ENCODE data around the gene XCL2.
"Not testable (repeated sequence)": the region's sequence is repeated elsewhere in the genome, so short reads cannot be mapped to it uniquely, and the experiment has no call there.

Gene XCL2

GRCh38 chr1:168543840-168544498 lies at the start of gene XCL2:
XCL2 (minus strand) TSS chr1:168543997; CDS start chr1:168543964, 33 bp downstream.
- not testable (repeated sequence) for DNase-seq

DNA sequence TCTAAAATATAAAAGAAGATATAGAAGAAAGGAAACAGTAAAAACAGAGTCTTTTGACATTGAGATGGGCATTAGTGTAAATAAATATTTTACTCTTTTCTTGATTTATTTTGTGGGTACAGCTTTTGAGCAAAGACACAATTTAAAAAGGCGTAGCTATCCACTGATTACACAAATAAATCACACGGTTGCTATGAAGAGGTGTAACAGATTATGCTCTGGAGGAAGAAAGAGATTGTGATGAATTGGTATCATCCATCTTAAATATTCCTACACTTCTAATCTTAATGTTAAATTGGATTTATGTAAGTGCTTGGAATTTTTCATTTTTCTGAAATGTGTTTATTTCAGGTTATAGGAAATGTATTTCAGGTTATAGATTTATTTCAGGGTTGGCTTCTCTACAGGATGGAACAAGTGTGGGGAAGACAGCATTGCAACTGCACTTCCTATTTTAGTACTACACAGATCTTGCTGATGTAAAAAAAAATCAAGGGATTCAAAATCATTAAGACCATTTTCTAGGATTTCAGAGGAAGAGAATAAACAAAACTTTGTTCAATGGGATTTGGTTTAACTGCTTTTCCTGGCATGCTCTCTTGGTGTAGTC lies 47.9 kb upstream of the XCL2 start:
- DNase-seq: no peak

DNA sequence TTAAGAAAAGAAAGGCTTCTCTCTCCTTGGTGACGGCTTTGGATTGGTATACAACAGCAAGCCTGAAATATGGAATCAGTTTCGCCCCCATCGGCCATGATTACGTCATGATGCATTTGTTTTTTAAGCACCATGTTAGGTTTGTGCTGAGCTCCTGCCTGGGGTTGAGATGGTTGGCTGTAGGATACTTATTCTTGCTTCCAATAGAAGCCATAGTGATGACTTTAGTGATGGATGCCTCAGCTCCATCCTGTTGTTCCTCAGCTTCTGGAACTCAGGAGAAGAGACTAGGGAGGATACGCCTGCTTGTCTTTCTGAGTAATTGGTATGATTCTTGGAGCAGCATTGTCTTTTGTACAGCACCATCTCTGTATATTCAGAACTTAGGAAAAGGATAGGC lies 47.3 kb upstream of the XCL2 start:
- DNase-seq: no peak

GRCh38 chr1:168589167-168589566 lies 45.4 kb upstream of the XCL2 start:
- no peak for DNase-seq

DNA sequence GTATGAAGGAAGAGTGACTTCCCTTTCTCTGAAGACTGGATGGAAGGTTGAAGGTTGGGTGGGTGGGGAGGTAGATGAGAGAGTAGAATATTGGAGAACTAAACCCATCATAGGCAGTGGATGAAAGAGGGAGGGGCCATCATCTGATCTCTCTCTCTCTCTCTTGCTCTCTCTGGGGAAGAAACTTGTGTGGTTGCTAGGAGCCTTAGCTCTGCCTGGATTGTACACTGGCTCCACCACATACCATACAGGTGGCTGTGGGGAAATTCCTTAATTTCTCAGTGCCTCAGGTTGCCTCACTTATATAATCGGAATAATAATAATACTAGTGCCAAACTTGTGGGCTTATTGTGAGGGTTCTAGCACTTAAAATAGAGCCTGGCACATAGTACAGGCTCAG lies 42.1 kb upstream of the XCL2 start:
- no peak for DNase-seq

DNA sequence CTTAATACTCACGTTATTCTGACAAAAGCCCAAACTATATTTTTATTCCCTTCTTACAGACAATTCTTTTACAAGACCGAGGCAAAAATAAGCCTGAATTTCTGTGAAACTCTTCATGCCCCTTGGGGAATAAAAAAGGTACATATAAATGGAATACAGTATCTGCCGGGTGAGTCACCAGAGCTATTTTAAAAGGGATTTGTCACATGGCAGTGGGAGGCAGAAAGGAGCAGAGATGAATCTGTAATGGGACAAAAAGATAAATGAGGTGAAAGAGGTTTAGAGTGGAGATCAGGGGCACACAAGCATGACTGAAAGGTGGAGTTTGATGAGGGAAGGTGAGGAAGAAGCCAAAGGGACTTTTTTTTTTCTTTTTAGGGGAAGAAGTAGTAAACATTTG lies 41.4 kb upstream of the XCL2 start:
- no peak for DNase-seq

DNA sequence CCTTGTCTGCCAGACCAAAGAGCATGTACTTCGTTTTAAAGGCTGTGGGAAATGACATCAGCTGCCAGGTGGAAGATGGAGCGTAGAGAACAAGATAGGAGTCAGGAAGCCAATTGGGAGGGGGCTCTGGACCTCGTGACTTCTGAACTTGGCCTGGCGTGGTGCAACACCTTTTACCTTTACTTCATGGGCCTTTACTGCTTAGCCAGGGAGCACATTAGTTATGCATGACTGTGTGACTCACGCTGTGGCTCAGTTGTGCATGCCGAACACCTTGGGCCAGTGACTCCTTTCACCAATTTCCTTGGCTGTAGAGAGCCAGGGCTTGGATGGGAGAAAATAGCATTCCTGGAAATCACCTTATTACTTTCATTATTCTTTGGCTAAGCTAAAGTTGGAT lies 39.8 kb upstream of the XCL2 start:
- DNase-seq: no peak

DNA sequence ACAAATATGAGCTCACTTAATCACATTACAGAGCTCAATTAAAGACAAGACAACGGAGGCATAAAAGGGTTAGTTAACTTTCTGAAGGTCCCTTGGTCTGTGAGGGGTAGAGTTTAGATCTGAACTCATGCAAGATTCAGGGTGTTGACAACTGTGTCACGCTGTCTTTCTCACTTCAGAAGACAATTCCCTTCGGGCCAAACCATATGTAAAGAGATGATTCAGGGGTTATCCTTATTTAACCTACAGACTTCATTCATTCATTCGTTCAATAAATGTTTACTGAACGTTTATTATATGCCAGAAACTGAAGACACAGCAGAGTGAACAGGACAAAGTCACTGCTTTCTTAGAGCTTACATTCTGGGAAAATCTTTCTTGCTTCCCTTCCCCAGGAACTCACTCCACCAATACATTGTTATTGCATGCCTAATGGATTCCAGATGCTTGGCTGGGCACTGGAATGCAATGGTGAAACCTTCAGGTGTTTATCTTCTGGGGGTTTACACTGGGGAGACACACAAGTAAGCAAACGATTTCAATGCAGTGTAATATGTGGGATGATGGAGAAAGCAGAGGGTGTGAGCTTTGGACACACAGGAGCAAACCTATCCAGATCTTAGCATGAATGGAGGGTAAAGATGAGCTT lies 39.0 kb upstream of the XCL2 start:
- DNase-seq: no peak

DNA sequence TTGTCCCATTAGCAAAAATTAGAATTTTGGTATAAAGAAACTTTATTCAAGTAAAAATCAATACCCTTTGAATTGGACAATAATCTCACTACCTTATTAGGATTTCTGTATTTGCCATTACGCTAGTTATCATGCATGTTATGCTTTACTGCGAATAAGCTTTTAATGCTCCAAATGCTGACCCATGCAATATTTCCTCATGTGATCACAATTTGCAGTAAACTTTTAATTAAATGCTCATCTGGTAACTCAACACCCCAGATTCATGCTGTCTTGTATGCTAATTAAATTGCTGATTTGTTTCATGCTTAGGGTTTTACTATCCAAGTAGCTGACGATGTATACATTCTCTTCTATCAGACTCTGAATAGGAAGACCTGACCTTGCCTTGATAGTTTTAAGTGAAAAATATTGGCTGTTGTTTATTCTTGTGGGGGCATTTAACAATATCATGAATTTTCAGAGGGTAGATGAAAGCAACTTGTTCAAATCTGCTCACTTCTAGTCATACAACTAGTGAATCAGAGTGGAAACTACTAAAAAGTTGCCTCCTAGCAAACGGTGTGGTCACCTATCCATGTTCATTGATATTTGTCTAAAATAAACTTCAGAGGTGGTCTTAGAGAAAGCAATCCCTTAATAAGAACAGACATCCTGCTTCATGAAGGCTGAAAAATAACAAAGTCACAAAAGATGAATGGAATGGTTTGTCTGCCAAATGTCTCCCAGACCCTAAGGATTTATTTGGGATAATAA lies 38.2 kb upstream of the XCL2 start:
- no peak for DNase-seq

GRCh38 chr1:168580991-168581390 lies 37.2 kb upstream of the XCL2 start:
- DNase-seq: not testable (repeated sequence)

GRCh38 chr1:168580290-168580689 lies 36.5 kb upstream of the XCL2 start:
- peak; percentile 26 for DNase-seq

GRCh38 chr1:168578531-168579185 lies 34.9 kb upstream of the XCL2 start:
- DNase-seq: not testable (repeated sequence)

DNA sequence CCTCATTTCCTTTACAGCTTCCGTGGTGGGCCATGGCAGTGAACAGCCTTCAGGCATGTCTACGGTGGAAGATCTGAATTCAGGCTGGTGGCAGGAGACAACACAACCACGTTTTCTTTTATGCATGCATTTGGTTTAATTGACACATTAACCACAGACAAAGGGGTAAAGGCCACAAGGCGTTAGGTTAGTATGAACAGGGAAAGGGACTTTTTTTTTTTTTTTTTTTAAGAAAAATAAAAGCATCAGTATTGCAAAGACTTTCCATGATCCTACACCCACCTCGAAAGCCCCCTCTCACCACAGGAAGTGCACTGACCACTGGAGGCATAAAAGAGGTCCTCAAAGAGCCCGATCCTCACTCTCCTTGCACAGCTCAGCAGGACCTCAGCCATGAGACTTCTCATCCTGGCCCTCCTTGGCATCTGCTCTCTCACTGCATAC lies 32.5 kb upstream of the XCL2 start, which contains the start of gene XCL1:
XCL1 (plus strand) TSS at position 361 of the 444 bp plus-strand sequence; CDS start at position 394, 33 bp downstream.
- not testable (repeated sequence) for DNase-seq

DNA sequence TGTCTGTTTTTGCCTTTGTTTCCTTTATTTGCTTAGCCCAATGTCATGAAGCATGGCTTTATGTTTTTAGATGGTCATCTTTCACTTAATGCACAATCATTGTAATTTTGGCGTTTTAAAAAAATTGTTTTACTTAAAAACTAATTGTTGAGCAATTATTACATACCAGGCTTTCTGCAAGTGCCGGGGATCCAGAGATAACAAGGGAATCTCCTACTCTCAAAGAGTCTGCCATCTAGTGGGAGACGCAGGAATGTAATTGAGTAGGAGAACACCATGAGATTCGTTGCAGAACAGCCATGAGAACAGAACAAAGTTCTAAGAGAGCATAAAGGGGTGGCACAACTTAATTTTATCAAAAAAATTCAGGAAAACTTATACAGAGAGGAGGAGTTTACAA lies 30.4 kb upstream of the XCL2 start:
- peak; percentile 32 for DNase-seq

DNA sequence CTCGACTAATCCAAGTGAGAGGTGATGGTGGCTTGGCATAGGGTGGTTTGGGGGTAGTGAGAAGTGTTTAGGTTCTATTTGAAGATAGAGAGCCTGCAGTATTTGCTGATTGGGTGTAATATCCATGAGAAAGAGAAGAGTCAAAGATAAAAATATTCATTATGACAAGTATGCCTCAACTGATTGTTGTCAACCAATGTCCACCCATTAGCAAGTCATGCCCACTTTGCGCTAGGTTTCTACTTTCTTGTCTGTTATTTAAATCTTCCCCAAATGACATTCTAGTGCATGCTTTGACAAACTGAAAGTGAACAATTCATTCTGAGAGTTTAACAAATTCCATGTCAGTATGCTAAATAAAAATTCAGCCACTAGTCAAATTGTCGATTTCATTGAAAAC lies 28.8 kb upstream of the XCL2 start:
- peak; percentile 56 for DNase-seq

GRCh38 chr1:168570652-168571051 lies 26.9 kb upstream of the XCL2 start:
- DNase-seq: no peak

DNA sequence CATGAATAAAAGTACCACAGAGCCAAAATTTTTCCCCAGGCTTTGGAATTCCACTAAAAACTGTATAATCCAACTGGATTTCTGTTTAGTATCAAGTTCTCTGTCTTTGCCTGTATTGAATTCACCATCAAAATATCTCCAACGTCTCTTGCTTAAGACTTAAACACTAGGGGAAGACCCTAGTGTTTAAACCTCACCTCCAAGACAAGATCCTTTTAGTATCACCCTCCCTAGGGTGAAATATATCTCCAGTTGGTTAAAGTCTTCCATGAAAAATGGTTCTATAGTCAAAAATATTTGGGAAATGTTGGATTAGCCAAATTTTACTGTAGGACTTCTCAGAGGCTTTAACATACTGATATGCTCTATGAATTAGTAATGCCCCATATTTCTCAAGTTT lies 24.5 kb upstream of the XCL2 start:
- DNase-seq: no peak

DNA sequence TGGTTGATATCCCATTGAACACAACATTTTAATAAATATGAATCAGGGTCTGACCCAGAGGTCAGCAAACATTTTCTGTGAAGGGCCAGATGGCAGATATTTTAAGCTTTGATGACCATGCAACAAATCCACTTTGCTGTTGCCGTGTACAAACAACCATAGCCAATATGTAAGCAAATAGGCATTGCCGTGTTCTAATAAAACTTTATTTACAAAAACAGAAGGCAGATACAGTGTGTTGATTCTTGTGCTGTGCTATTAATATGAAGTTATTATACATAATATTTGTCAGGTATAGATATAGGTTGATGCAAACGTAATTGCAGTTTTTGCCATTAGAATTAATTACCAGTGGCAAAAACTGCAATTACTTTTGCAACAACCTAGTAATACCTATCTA lies 23.8 kb upstream of the XCL2 start:
- no peak for DNase-seq

DNA sequence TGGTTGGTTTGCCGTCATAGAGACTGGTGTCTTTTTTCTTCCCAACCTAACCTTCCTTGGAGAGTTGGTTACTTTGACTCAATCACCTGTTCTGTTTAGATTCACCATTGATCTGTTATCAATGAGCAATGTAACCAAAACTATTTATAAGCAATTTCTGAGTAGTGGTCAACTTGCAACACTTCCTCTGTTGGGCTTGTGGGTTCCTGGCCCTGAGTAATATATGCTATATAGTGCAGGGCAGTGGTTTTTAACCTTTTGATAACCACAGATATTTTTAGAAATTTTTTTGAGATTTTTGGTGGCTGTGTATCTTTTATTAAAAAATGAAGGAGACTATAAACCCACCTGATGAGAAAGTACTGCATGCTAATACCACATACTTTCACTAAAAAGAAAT lies 23.2 kb upstream of the XCL2 start:
- no peak for DNase-seq

GRCh38 chr1:168565825-168566224 lies 22.0 kb upstream of the XCL2 start:
- no peak for DNase-seq

DNA sequence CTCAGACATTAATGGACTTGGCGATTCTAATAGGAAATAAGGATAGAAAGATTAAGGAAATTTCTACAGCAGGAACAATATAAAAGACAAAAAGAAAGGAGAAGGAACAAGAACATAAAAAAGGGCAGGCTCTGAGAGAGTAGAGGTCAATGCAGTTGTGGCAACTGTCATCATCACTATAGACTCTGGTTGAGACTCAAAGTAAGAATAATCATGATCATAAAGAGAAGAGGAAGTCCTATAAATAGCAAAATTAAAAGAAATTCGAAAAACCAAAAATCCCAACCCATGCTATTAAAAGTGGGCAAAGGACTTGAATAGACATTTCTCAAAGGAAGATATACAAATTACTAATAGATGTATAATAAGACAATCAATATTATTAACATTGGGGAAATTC lies 18.2 kb upstream of the XCL2 start:
- DNase-seq: no peak

DNA sequence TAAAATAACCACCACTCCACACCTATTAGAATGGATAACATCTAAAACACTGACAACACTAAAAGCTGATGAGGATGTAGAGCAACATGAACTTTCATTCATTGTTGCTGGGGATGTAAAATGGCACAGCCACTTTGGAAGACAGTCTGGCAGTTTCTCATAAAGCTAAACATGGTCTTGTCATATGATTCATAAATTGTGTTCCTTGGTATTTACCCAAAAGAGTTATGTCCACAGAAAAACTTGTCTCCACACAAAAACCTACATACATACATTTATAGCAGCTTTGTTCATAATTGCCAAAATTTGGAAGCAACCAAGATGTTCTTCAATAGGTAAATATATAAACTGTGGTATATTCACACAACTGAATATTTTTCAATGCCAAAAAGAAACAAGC lies 16.6 kb upstream of the XCL2 start:
- DNase-seq: no peak

DNA sequence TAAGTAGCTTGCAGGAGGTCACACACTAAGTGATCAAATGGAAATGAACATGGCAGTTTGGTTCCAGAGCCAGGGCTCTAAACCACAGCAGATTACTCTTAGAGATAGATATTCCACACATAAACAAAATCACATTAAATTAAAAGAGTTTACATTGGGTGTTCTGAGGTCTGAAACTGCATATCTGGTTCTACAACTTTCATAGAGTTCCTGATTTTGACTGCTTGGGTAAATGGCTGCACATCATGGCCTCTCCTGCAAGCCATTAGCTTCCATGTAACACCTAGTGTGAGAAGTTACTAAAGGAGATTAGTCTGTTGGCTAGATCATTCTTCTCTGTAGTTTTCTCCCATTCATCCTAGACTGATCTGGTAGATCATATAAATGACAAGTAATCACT lies 12.8 kb upstream of the XCL2 start:
- DNase-seq: no peak

Data from activated CD4-positive, alpha-beta T cell treated with anti-CD3 and anti-CD28 coated beads, Interleukin-2, Interleukin-6, amounts not matched to agents 100 ng/mL and 50 ng/mL, durations not matched to agents 16 hours and 8 hours (primary cell).